HG03342 (cell line): Measurements from ENCODE around the gene PROS1.

Source experiments
- ATAC-seq: cut with Tn5 transposase; IDR thresholded peaks from one replicate; pipeline ENCODE4 v1.9.1; 2021; ENCODE audit warnings: mild to moderate bottlenecking, moderate library complexity; ENCODE audit not compliant: unreplicated experiment

PROS1 gene

GRCh38 chr3:93973131-93974126, at the start of gene PROS1:
PROS1 (minus strand) TSS chr3:93973896; CDS start chr3:93973749, 147 bp downstream.
- ATAC-seq = peak; percentile 79

GRCh38 chr3:94020293-94020692, 46.6 kb upstream of the PROS1 start:
- ATAC-seq = no peak

GRCh38 chr3:94019659-94020058, 46.0 kb upstream of the PROS1 start:
- no peak for ATAC-seq

- ATAC-seq = no peak
These were observed 41.3 kb upstream of the PROS1 start for GRCh38 chr3:94015025-94015424.

- ATAC-seq = no peak
These were observed 38.5 kb upstream of the PROS1 start for GRCh38 chr3:94012185-94012584.

GRCh38 chr3:94011233-94011711, 37.6 kb upstream of the PROS1 start:
- ATAC-seq = no peak

GRCh38 chr3:94009608-94010007, 35.9 kb upstream of the PROS1 start:
- no peak for ATAC-seq

- no peak for ATAC-seq
These were observed 34.6 kb upstream of the PROS1 start for GRCh38 chr3:94008253-94008652.

GRCh38 chr3:94004301-94004910, 30.7 kb upstream of the PROS1 start:
- peak; percentile 89 for ATAC-seq

- ATAC-seq = no peak
These were observed 28.3 kb upstream of the PROS1 start for GRCh38 chr3:94001827-94002495.

GRCh38 chr3:94001191-94001590, 27.5 kb upstream of the PROS1 start:
- no peak for ATAC-seq

- ATAC-seq = no peak
These were observed 20.4 kb upstream of the PROS1 start for GRCh38 chr3:93994056-93994455.

GRCh38 chr3:93992207-93992606, 18.5 kb upstream of the PROS1 start:
- ATAC-seq = no peak

GRCh38 chr3:93991631-93992030, 17.9 kb upstream of the PROS1 start:
- ATAC-seq = no peak

GRCh38 chr3:93989241-93989640, 15.5 kb upstream of the PROS1 start:
- ATAC-seq = no peak

- no peak for ATAC-seq
These were observed 15.1 kb upstream of the PROS1 start for GRCh38 chr3:93988764-93989163.

GRCh38 chr3:93988283-93988682, 14.6 kb upstream of the PROS1 start:
- ATAC-seq = no peak

GRCh38 chr3:93984618-93985017, 10.9 kb upstream of the PROS1 start:
- no peak for ATAC-seq

GRCh38 chr3:93983408-93983807, 9.7 kb upstream of the PROS1 start:
- no peak for ATAC-seq

GRCh38 chr3:93981649-93982048, 8.0 kb upstream of the PROS1 start:
- no peak for ATAC-seq
